Natural killer cell (primary cell): ENCODE data around the gene GATA6. TPM values are rescaled to one million over a fixed set of nuclear protein-coding genes. Genes with fewer than 3 reads are reported as not detected.

Source experiments
- ATAC-seq, 3 donors: fragments of 150-1000 bp in 2 of 3; fragments of 200-7000 bp in 1 of 3; cut with Tn5 transposase; 1 replicate in 1 of 3; 2 replicates in 2 of 3; pipeline ENCODE4 v1.10.0; 2021; ENCODE audit warnings: mild to moderate bottlenecking in 2 of 3, moderate library complexity in 2 of 3
- DNase-seq, 2 donors: peaks; one replicate each; pipeline versions ENCODE4 v3.0.0 to v3.0.0-alpha.2; 2013 to 2021; ENCODE audit warnings: mixed read lengths in 1 of 2
- H3K27ac ChIP-seq: one replicate; pipeline ENCODE4 v1.5.1; 2013; ENCODE audit warnings: mild to moderate bottlenecking, low read length
- H3K27me3 ChIP-seq: one replicate; pipeline ENCODE4 v1.6.1; 2013; ENCODE audit warnings: low read length; ENCODE audit not compliant: control insufficient read depth, insufficient read depth
- H3K36me3 ChIP-seq: one replicate; pipeline ENCODE4 v1.6.1; 2013; ENCODE audit warnings: low read length; ENCODE audit not compliant: control insufficient read depth, insufficient read depth
- H3K4me1 ChIP-seq: one replicate; pipeline ENCODE4 v1.6.1; 2013; ENCODE audit warnings: low read length; ENCODE audit not compliant: control insufficient read depth, insufficient read depth
- H3K4me3 ChIP-seq: one replicate; pipeline ENCODE4 v1.5.1; 2013; ENCODE audit warnings: low read length
- H3K9me3 ChIP-seq: one replicate; pipeline ENCODE4 v1.6.1; 2013; ENCODE audit warnings: low read length; ENCODE audit not compliant: control insufficient read depth, insufficient read depth
- H3K27ac Mint-ChIP-seq, 2 donors: one replicate each; pipeline ENCODE4 v1.8.0; 2022; ENCODE audit warnings: mild to moderate bottlenecking in 2 of 2, mixed read lengths in 2 of 2, moderate library complexity in 1 of 2
- H3K27me3 Mint-ChIP-seq, 2 donors: one replicate each; pipeline ENCODE4 v1.8.0; 2022; ENCODE audit warnings: low read depth in 2 of 2, mixed read lengths in 2 of 2
- H3K36me3 Mint-ChIP-seq: one replicate; pipeline ENCODE4 v1.8.0; 2022; ENCODE audit warnings: mixed read lengths
- H3K4me1 Mint-ChIP-seq, 2 donors: one replicate each; pipeline ENCODE4 v1.8.0; 2022; ENCODE audit warnings: mixed read lengths in 2 of 2
- H3K4me3 Mint-ChIP-seq: one replicate; pipeline ENCODE4 v1.8.0; 2022; ENCODE audit warnings: mild to moderate bottlenecking, moderate library complexity, mixed read lengths
- H3K9me3 Mint-ChIP-seq, 2 donors: one replicate each; pipeline ENCODE4 v1.8.0; 2022; ENCODE audit warnings: mixed read lengths in 2 of 2
- WGBS: methylation state at CpG from one replicate; pipeline ENCODE4 v1.1.7; 2013; ENCODE audit warnings: missing lambda C conversion rate; ENCODE audit not compliant: insufficient coverage; 5-methylcytosine and 5-hydroxymethylcytosine counted together
- intact Hi-C: fragments of 100-400 bp; cut with micrococcal nuclease; formaldehyde crosslinking; loops from one replicate; pipeline ENCODE4 v1.14.2; 2022
- total RNA-seq, 4 donors: library from RNA; stranded (reverse); fragments of 120-200 nt in 1 of 4; gene quantifications; one replicate each; pipeline versions ENCODE4 v1.2.3 to v1.2.4, GENCODE V29; 2013 to 2022
- TF ChIP-seq, protein P1 (sequence below): fragments of 200-600 bp; IDR thresholded peaks from one replicate; pipeline ENCODE4 v1.8.0; 2022; ENCODE audit warnings: antibody characterized with exemption

The GATA6 gene
- total RNA-seq, 3 donors from 2014 or later (not counting 1 experiment from before 2014, with no cell fraction given) = 0.54 to 1.1 (median 1.0) TPM

DNA sequence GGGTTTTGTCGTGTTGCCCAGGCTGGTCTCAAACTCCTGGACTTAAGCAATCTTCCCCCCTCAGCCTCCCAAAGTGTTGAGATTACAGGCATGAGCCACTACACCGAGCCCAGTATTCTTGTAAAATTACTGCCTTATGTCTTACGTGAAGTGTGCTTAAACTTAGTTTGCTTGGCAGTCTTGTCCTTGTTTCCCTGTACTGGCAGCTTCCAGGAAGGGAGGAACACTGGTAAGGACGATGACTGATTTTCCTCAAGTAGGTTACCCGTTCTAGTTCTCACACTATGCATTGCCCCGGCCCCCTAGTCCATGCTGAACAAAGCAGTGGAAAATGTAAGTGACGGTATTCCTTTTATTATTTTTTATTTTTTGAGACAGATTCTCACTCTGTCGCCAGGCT, 19.7 kb upstream of the GATA6 start:
- Mint-ChIP-seq H3K27me3 (peaks cover 28 to 32% of the 10 kb centered on the region in 2 donors), H3K27ac (no peak overlapping the region), H3K36me3 (no peaks in the 10 kb centered on the region), H3K4me1 (no peaks in the 10 kb centered on the region), H3K9me3 (no peaks in the 10 kb centered on the region), H3K4me3 (no peak overlapping the region)
- no peak overlapping the region for H3K27ac ChIP-seq
- ATAC-seq = no peak
- no peaks in the 10 kb centered on the region for H3K36me3 ChIP-seq
- H3K27me3 ChIP-seq = peaks cover 5% of the 10 kb centered on the region
- WGBS = 88% methylated on average over 7 of the region's 8 CpGs
- no peak for DNase-seq
- intact Hi-C loops = no loop called here
- TF ChIP-seq, protein P1, sequence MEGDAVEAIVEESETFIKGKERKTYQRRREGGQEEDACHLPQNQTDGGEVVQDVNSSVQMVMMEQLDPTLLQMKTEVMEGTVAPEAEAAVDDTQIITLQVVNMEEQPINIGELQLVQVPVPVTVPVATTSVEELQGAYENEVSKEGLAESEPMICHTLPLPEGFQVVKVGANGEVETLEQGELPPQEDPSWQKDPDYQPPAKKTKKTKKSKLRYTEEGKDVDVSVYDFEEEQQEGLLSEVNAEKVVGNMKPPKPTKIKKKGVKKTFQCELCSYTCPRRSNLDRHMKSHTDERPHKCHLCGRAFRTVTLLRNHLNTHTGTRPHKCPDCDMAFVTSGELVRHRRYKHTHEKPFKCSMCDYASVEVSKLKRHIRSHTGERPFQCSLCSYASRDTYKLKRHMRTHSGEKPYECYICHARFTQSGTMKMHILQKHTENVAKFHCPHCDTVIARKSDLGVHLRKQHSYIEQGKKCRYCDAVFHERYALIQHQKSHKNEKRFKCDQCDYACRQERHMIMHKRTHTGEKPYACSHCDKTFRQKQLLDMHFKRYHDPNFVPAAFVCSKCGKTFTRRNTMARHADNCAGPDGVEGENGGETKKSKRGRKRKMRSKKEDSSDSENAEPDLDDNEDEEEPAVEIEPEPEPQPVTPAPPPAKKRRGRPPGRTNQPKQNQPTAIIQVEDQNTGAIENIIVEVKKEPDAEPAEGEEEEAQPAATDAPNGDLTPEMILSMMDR = no peak
- no peaks in the 10 kb centered on the region for H3K4me1 ChIP-seq
- no peak overlapping the region for H3K4me3 ChIP-seq
- H3K9me3 ChIP-seq = no peaks in the 10 kb centered on the region

DNA sequence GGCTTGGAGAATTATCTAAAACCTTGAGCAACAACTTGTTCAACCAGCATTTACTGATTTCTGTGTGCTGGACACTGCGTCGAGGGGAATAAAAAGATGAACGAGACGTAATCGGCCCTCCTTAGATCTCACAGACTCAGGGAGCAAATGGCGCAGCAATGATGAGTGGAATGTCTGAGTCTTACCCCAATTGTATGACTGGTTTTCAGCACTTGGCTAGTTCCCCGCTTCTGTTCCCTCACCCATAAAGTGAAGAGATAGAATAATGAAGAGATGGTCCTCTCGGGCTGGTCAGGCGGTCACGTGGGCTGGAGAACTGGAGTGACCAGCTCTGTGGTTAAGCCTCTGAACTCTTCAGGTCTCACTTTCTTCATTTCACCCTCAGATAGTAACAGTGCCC, 17.3 kb upstream of the GATA6 start:
- H3K4me3 Mint-ChIP-seq = no peak overlapping the region
- peaks cover 35 to 38% of the 10 kb centered on the region in 2 donors for H3K27me3 Mint-ChIP-seq
- Histone ChIP-seq H3K36me3 (no peaks in the 10 kb centered on the region), H3K27me3 (peaks cover 5% of the 10 kb centered on the region), H3K4me3 (no peak overlapping the region), H3K9me3 (no peaks in the 10 kb centered on the region), H3K4me1 (no peaks in the 10 kb centered on the region), H3K27ac (no peak overlapping the region)
- no peak overlapping the region for H3K27ac Mint-ChIP-seq
- 87% methylated on average over 10 of the region's 10 CpGs for WGBS
- DNase-seq (no peak), ATAC-seq (no peak)
- H3K9me3 Mint-ChIP-seq = no peaks in the 10 kb centered on the region
- intact Hi-C loops = no loop called here
- TF ChIP-seq, protein P1 = no peak
- H3K36me3 Mint-ChIP-seq = no peaks in the 10 kb centered on the region
- H3K4me1 Mint-ChIP-seq = no peaks in the 10 kb centered on the region

DNA sequence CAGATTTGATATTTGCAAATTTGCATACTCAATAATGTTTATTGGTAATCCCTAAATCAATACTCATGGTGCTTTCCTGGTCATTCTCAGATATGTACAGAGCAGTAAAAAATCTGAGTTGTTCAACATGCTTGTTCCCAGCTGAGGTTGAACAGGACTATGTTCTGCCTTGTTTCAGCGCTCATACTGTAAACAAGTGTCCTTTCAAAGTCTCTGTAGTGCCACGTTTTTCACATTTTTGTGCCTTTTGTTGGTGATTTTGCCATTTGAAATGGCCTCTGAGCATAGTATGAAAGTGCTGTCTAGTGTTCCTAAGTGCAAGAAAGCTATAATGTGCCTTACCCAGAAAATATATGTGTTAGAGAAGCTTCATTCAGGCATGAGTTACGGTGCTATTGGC, 16.0 kb upstream of the GATA6 start:
- no peaks in the 10 kb centered on the region for H3K4me1 Mint-ChIP-seq
- H3K4me3 ChIP-seq = no peak overlapping the region

DNA sequence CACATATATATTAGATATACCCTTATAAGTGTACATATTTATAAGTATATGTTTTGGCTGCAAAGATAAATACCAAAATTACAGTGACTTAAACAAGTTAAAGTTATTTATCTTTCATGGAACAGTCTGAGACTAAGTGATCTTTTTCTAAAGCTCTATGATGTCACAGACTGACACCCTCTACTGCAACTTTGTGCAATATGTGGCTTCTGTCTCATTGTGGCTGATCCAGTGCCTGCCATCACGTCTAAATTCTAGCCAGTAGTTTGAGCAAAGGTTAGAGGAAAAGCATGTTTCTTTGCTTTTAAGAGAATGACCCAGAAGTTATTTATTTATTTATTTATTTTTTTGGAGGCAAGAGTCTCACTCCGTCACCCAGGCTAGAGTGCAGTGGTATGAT, 13.8 kb upstream of the GATA6 start:
- TF ChIP-seq, protein P1 = no peak
- Histone ChIP-seq H3K27ac (no peak overlapping the region), H3K27me3 (peaks cover 9% of the 10 kb centered on the region), H3K4me3 (no peak overlapping the region), H3K9me3 (no peaks in the 10 kb centered on the region), H3K36me3 (no peaks in the 10 kb centered on the region), H3K4me1 (no peaks in the 10 kb centered on the region)
- intact Hi-C loops = no loop called here
- no peak overlapping the region for H3K27ac Mint-ChIP-seq
- no peak for ATAC-seq
- 95% methylated on average over 2 of the region's 2 CpGs for WGBS
- no peaks in the 10 kb centered on the region for H3K4me1 Mint-ChIP-seq
- H3K36me3 Mint-ChIP-seq = no peaks in the 10 kb centered on the region
- H3K4me3 Mint-ChIP-seq = no peak overlapping the region
- no peaks in the 10 kb centered on the region for H3K9me3 Mint-ChIP-seq
- DNase-seq = no peak
- peaks cover 36 to 42% of the 10 kb centered on the region in 2 donors for H3K27me3 Mint-ChIP-seq

More for the DNA sequence above, 16.0 kb upstream of the GATA6 start:
- H3K27me3 Mint-ChIP-seq = peaks cover 36 to 43% of the 10 kb centered on the region in 2 donors
- no peaks in the 10 kb centered on the region for H3K36me3 Mint-ChIP-seq
- no peak overlapping the region for H3K4me3 Mint-ChIP-seq
- no peaks in the 10 kb centered on the region for H3K4me1 ChIP-seq
- DNase-seq (no peak), ATAC-seq (no peak)
- H3K27ac Mint-ChIP-seq = no peak overlapping the region
- intact Hi-C loops = no loop called here
- no peaks in the 10 kb centered on the region for H3K9me3 Mint-ChIP-seq
- 84% methylated on average over 3 of the region's 3 CpGs for WGBS
- H3K36me3 ChIP-seq = no peaks in the 10 kb centered on the region
- H3K27me3 ChIP-seq = peaks cover 5% of the 10 kb centered on the region
- H3K9me3 ChIP-seq = no peaks in the 10 kb centered on the region
- no peak overlapping the region for H3K27ac ChIP-seq
- TF ChIP-seq, protein P1 = no peak
